Thyroid gland (tissue), 4 donors: ENCODE results near the gene HIVEP2.

Experiments used
- POLR2A ChIP-seq, 2 donors: fragments of 450-650 bp; IDR thresholded peaks; one replicate each; pipeline ENCODE4 v1.6.1; 2017; ENCODE audit warnings: antibody characterized with exemption in 2 of 2, mild to moderate bottlenecking in 2 of 2, moderate library complexity in 1 of 2
- TF ChIP-seq, protein P1 (sequence below), 6 experiments: fragments of 200-600 bp in 3 of 6; fragments of 450-650 bp in 3 of 6; sonication (generic) in 3 of 6; IDR thresholded peaks; one replicate each; pipeline ENCODE4 v1.5.1; 2016 to 2019; ENCODE audit warnings: antibody characterized with exemption in 6 of 6, mild to moderate bottlenecking in 2 of 6, inconsistent platforms in 1 of 6, moderate library complexity in 1 of 6

GRCh38 chr6:142833054-142833453 lies 111.9 kb downstream of the HIVEP2 start:
- TF ChIP-seq POLR2A (IDR thresholded peaks at IDR 0.05) = no peak
- TF ChIP-seq, protein P1, sequence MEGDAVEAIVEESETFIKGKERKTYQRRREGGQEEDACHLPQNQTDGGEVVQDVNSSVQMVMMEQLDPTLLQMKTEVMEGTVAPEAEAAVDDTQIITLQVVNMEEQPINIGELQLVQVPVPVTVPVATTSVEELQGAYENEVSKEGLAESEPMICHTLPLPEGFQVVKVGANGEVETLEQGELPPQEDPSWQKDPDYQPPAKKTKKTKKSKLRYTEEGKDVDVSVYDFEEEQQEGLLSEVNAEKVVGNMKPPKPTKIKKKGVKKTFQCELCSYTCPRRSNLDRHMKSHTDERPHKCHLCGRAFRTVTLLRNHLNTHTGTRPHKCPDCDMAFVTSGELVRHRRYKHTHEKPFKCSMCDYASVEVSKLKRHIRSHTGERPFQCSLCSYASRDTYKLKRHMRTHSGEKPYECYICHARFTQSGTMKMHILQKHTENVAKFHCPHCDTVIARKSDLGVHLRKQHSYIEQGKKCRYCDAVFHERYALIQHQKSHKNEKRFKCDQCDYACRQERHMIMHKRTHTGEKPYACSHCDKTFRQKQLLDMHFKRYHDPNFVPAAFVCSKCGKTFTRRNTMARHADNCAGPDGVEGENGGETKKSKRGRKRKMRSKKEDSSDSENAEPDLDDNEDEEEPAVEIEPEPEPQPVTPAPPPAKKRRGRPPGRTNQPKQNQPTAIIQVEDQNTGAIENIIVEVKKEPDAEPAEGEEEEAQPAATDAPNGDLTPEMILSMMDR (IDR thresholded peaks at IDR 0.05) = no peak
